IPS-20b (cell line): Measurements from ENCODE around the gene POFUT2.

ENCODE experiments used
- H3K27ac ChIP-seq: one replicate; pipeline ENCODE4 v1.5.1; 2013; ENCODE audit warnings: low read length
- H3K27me3 ChIP-seq: 2 replicates; pipeline ENCODE4 v1.6.1; 2013; ENCODE audit warnings: mild to moderate bottlenecking, low read length, inconsistent platforms; ENCODE audit not compliant: insufficient read depth
- H3K36me3 ChIP-seq: 2 replicates; pipeline ENCODE4 v1.6.1; 2013; ENCODE audit warnings: low read depth, mild to moderate bottlenecking, inconsistent platforms, low read length, moderate library complexity; ENCODE audit not compliant: insufficient read depth
- H3K4me1 ChIP-seq: 2 replicates; pipeline ENCODE4 v1.6.1; 2013; ENCODE audit warnings: mild to moderate bottlenecking, control low read depth, inconsistent platforms, low read length, moderate library complexity; ENCODE audit not compliant: insufficient read depth
- H3K4me3 ChIP-seq: 2 replicates; pipeline ENCODE4 v1.5.1; 2013; ENCODE audit warnings: mild to moderate bottlenecking, low read length, inconsistent platforms
- H3K9ac ChIP-seq: 2 replicates; pipeline ENCODE4 v1.6.1; 2013; ENCODE audit warnings: low read depth, mild to moderate bottlenecking, inconsistent platforms, low read length, moderate library complexity
- H3K9me3 ChIP-seq: 2 replicates; pipeline ENCODE4 v1.6.1; 2013; ENCODE audit warnings: mild to moderate bottlenecking, low read depth, low read length, inconsistent platforms; ENCODE audit not compliant: insufficient read depth

Gene POFUT2

DNA sequence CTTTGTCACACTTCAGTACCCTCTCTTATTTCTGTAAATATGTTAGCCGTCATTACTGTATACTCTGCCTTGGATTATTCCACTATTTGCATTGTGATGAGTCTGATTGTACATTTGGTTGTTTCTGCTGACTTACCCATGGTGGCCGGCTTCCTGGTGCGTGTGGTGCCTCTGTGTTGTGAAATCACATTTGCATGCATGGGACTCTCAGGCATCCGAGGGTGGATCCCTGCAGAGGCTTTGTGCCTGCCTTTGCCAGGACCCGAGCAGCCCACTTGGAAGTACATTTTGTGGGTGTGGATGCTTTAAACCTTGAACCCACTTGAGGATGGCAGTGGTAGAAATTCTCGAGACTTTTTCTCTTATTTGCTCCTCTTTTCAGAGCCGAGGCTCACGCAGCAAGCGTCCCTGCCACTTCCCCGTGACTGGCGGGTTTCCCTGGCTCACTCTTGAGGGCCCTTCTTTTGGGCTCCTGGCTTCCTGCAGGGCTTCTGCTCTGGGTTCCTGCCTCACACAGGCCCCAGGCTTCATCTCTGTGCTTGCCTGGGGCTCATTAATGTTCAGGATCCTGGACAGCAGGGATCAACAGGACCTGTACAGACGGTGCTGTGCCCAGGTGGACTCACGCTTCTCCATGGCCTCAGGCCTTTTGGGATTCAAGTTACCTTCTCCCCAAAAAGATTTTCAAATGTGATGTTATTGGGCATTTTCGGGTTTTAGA is 36.6 kb downstream of the POFUT2 start:
- H3K4me1 ChIP-seq = peaks cover 15% of the 10 kb centered on the region; the same call in 1 of the 2 replicates
- no peaks in the 10 kb centered on the region for H3K36me3 ChIP-seq
- peaks cover 4% of the 10 kb centered on the region; the same call in 1 of the 2 replicates for H3K9me3 ChIP-seq
- no peak overlapping the region for H3K4me3 ChIP-seq
- H3K27me3 ChIP-seq = no peaks in the 10 kb centered on the region
- H3K9ac ChIP-seq = no peak overlapping the region
- H3K27ac ChIP-seq = no peak overlapping the region

DNA sequence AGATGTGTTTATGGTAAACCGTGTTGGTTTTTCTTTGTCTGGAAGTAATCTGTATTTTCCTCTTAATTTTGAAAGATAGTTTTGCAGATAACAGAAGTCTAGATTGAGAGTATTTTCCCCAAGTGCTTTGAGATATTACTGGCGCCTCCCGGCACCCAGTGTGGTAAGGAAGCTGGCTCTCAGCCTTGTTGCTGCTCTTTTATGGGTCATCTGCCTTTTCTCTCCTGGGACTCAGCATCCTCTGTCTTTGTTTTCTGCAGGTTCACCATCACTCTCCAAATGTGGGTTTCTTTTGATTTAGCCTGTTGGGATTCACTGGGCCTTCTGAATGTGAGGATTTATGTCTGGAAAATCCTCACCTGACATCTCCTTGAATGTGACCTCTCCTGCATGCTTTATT is 37.4 kb downstream of the POFUT2 start:
- no peak overlapping the region for H3K4me3 ChIP-seq
- H3K27ac ChIP-seq = no peak overlapping the region
- peaks cover 15% of the 10 kb centered on the region; the same call in 1 of the 2 replicates for H3K4me1 ChIP-seq
- H3K9ac ChIP-seq = no peak overlapping the region
- no peaks in the 10 kb centered on the region for H3K36me3 ChIP-seq
- H3K9me3 ChIP-seq = peaks cover 4% of the 10 kb centered on the region; the same call in 1 of the 2 replicates
- H3K27me3 ChIP-seq = no peaks in the 10 kb centered on the region

DNA sequence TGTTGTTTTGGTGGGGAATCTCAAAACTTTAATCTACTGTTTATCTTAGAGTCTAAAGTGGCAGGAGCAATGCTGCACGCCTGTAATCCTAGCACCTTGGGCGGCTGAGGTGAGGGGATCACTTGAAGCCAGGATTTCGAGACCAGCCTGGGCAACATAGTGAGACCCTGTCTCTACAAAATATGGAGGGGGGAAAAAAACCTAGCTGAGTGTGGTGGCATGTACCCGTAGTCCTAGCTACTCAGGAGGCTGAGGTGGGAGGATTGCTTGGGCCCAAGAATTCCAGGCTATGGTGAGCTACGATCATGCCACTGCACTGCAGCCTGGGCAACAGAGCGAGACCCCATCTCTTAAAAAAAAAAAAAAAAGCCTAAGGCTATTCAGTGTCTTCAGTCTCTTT is 38.1 kb downstream of the POFUT2 start:
- H3K27ac ChIP-seq = no peak overlapping the region
- no peak overlapping the region for H3K4me3 ChIP-seq
- no peaks in the 10 kb centered on the region for H3K27me3 ChIP-seq
- H3K9ac ChIP-seq = no peak overlapping the region
- no peaks in the 10 kb centered on the region for H3K36me3 ChIP-seq
- peaks cover 4% of the 10 kb centered on the region; the same call in 1 of the 2 replicates for H3K9me3 ChIP-seq
- H3K4me1 ChIP-seq = peaks cover 15% of the 10 kb centered on the region; the same call in 1 of the 2 replicates

DNA sequence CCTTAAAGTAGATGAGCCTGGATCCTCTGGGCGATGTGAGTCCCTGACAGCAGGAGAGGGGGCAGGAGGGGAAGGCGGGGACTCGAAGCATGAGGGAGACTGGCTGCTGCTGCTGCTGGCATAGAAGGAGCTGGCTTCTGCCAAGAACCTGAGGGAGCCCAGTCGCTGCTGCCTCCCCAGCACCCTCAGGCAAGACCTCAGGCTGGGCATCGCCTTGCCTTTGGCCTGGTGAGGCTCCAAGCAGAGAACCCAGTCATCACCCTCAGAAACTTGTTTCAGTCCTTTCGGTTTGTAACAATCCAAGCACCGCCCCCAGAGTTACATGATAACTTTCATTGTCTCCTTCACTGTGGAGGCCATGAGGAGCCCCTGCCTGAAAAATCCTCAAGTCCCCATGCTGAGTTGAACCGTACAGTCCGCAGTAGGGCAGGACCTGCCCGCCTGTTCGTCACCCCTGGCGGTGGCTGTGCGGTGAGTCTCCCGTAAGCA is 38.8 kb downstream of the POFUT2 start:
- Histone ChIP-seq H3K36me3 (no peaks in the 10 kb centered on the region), H3K27ac (no peak overlapping the region), H3K9me3 (peaks cover 8% of the 10 kb centered on the region; the same call in 1 of the 2 replicates), H3K27me3 (no peaks in the 10 kb centered on the region), H3K4me1 (peaks cover 15% of the 10 kb centered on the region; the same call in 1 of the 2 replicates), H3K9ac (peak overlapping the region; percentile 41; the same call in 1 of the 2 replicates), H3K4me3 (peak overlapping the region; percentile 56; the same call in 1 of the 2 replicates)

DNA sequence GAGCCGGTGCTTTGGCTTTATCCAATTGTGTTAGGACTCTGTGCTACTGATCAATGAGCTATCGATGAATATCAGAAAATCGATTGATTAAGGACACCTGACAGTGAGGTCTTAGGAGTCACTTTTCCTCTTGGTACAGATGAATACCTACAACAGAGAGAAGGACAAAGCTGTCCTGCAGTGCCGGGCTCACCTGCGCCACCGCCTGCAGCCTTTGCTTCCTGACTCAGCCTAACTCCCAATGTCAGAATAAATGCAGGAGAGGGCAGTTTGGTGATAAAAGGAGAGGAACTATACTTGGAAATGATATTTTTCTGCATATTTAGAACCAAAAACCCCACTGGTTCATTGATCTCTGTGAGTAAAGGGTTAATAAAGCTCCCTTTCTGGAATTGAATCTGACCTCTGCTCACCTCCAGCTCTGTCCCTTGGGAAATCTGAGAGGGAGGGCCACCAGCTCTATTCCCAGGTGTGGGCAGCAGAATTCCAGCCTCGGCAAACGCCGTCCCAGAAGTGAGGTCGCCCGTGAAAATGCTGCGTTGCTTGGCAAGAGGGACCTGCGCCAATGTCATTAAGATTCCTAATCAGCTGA is 39.3 kb downstream of the POFUT2 start:
- peak overlapping the region; percentile 41; the same call in 1 of the 2 replicates for H3K9ac ChIP-seq
- no peaks in the 10 kb centered on the region for H3K36me3 ChIP-seq
- H3K27ac ChIP-seq = no peak overlapping the region
- H3K4me1 ChIP-seq = peaks cover 15% of the 10 kb centered on the region; the same call in 1 of the 2 replicates
- H3K9me3 ChIP-seq = peaks cover 11% of the 10 kb centered on the region; the same call in 1 of the 2 replicates
- H3K4me3 ChIP-seq = peak overlapping the region; percentile 56; the same call in 1 of the 2 replicates
- H3K27me3 ChIP-seq = no peaks in the 10 kb centered on the region

DNA sequence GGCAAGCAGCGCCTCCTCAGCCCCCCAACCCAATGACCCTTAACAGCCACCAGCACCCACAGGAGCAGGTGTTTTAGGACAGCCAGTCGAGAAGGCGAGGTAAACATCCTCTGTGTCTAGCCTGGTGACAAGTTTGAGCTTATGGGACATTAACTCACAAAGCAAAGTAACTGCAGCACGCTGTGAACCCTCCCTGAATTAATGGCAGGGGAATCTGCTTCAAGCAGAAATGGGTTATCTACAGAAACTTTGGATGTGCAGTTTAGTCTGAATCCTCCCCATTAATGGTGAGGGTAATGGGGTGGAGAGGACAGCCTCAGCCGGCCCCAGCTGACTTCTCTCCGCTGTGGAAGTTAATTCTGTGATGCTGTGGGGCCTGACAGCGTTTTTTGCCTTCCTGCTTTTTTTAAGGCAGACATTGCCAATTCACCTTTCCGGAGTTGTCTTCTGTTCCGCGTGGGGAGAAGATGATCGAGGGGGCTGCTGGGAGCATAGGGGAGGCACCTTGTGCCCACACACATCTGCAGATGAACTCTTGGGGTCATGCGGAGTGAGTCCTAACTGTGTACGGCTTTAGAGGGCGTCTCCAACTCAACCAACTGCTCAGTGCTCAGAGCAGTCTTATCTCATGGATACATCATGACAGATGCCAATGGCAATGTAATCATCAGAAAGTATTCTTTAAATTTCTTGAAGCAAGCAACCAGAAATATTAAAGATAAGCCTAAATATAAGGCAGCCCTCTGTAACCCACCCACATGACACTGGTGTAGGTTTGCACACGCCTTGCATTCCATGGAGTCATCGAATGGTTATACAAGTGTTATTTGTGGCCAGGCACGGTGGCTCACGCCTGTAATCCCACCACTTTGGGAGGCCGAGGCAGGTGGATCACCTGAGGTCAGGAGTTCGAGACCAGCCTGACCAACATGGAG is 41.0 kb downstream of the POFUT2 start:
- H3K4me1 ChIP-seq = peaks cover 15% of the 10 kb centered on the region; the same call in 1 of the 2 replicates
- peaks cover 15% of the 10 kb centered on the region; the same call in 1 of the 2 replicates for H3K9me3 ChIP-seq
- H3K27ac ChIP-seq = no peak overlapping the region
- no peak overlapping the region for H3K9ac ChIP-seq
- H3K27me3 ChIP-seq = no peaks in the 10 kb centered on the region
- no peak overlapping the region for H3K4me3 ChIP-seq
- no peaks in the 10 kb centered on the region for H3K36me3 ChIP-seq

DNA sequence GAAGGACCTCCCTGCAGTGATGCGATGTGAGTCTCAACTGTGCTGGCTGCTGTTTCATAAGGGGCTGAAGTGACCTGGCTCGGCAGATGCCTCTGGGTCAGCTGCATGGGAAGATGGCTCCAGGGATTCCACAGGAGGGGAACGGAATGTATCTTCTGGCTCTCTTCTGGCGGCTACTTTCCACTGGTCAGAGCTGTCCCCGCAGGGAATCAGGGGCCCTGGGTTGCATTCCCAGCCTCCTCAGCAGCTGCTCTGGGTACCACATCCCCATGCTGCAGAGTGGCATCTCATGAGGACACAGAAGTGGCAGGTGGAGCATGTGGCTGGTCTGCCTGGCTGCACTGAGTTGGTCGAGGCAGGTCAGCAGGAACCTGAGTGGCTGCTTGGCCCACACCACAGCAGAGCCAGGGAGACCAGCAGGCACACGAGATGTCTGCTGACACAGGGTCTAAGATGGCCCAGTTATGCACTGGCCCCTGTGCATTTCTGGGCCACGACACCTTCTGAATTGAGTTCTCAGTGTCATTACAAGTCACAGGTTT is 42.8 kb downstream of the POFUT2 start:
- no peak overlapping the region for H3K4me3 ChIP-seq
- no peak overlapping the region for H3K9ac ChIP-seq
- H3K4me1 ChIP-seq = peaks cover 15% of the 10 kb centered on the region; the same call in 1 of the 2 replicates
- H3K36me3 ChIP-seq = no peaks in the 10 kb centered on the region
- no peak overlapping the region for H3K27ac ChIP-seq
- H3K27me3 ChIP-seq = no peaks in the 10 kb centered on the region
- H3K9me3 ChIP-seq = peaks cover 11% of the 10 kb centered on the region; the same call in 1 of the 2 replicates

DNA sequence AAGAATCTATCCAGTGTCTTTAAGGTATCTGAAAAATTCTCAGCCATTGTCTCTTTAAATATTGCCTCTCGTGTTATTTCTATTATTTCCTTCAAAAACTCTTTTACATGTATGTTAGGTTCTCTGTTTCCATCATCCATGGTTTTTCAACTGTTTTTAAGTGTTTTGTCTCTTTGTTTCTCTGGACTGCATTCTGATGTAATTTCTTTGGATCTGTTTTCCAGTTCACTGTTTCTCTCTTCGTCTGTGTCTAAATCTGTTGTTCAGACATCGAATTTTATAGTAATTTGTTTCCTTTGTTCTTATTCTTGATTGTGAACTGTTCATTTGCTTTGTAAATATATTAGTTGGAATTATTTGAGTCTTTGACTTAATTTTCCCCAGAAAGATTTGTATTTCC is 44.1 kb downstream of the POFUT2 start:
- no peaks in the 10 kb centered on the region for H3K27me3 ChIP-seq
- no peak overlapping the region for H3K4me3 ChIP-seq
- H3K4me1 ChIP-seq = peaks cover 10% of the 10 kb centered on the region; the same call in 1 of the 2 replicates
- no peak overlapping the region for H3K27ac ChIP-seq
- H3K36me3 ChIP-seq = no peaks in the 10 kb centered on the region
- H3K9ac ChIP-seq = no peak overlapping the region
- peaks cover 11% of the 10 kb centered on the region; the same call in 1 of the 2 replicates for H3K9me3 ChIP-seq

DNA sequence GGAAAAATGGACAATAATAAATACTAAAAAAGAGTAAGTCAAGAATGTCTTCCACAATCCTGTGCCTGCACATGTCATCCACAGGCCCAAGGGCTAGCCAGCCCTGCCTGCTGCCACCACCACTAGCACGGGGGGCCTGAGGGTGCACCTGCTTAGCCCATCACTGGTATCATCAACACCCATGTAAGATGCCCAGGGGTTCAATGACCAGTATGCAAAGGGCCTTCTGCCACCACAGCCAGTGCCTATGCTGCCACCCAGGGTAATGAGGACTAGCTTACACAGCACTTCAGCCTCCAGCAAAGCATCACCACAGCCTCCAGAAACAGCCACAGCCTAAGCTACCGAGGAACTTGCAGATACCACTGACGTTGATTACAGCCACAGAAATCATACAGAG is 46.3 kb downstream of the POFUT2 start:
- H3K4me3 ChIP-seq = no peak overlapping the region
- no peak overlapping the region for H3K9ac ChIP-seq
- H3K9me3 ChIP-seq = peaks cover 15% of the 10 kb centered on the region; the same call in 1 of the 2 replicates
- H3K36me3 ChIP-seq = no peaks in the 10 kb centered on the region
- H3K4me1 ChIP-seq = no peaks in the 10 kb centered on the region
- no peaks in the 10 kb centered on the region for H3K27me3 ChIP-seq
- H3K27ac ChIP-seq = no peak overlapping the region

DNA sequence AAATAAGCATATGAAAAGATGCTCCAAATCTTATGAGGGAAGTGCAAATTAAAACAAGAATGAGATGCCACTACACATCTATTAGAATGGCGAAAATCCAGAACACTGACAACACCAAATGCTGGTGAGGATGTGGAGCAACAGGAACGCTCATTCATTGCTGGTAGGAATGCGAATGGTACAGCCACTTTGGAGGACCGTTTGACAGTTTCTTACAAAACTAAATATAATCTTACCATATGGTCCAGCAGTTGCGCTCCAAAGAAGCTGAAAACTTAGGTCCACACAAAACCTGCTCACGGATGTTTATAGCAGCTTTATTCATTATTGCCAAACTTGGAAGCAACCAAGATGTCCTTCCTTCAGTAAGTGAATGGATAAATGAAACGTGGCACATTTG is 50.3 kb downstream of the POFUT2 start:
- H3K9me3 ChIP-seq = 0 out of 2 replicates have a peak, but pooled peaks cover 5% of the 10 kb centered on the region

DNA sequence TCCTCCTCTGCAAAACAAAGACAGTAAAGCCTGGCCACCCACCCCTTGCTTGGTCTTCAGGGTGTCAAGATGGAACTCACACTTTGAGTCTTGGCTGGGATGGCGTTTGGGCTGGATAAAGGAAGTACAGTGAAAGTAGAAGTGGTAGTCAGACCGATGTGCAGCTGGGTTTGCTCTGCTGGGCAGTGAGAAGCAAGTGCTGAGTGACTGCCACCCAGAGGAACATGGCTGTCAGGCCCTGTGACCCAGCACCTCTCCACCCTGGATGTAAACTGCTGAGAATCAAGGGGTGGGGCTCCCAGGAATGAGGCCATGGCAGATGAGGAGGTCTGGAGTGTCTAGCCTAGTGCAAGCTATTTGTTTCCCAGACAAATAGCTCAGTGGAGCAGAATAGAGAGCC is 51.2 kb downstream of the POFUT2 start:
- Histone ChIP-seq H3K27ac (no peak overlapping the region), H3K4me3 (no peak overlapping the region), H3K9me3 (0 out of 2 replicates have a peak, but pooled peaks cover 5% of the 10 kb centered on the region), H3K9ac (no peak overlapping the region), H3K4me1 (no peaks in the 10 kb centered on the region), H3K27me3 (no peaks in the 10 kb centered on the region), H3K36me3 (no peaks in the 10 kb centered on the region)

More for the DNA sequence above, 50.3 kb downstream of the POFUT2 start:
- Histone ChIP-seq H3K9ac (no peak overlapping the region), H3K36me3 (no peaks in the 10 kb centered on the region), H3K27ac (no peak overlapping the region), H3K27me3 (no peaks in the 10 kb centered on the region), H3K4me3 (no peak overlapping the region), H3K4me1 (no peaks in the 10 kb centered on the region)
